Measurements from ENCODE around the gene REG4.

- TF ChIP-seq CTCF (IDR thresholded peaks at IDR 0.05; ENCODE audit: poor library complexity) (no peak), EZH2 (IDR thresholded peaks at IDR 0.05; ENCODE audit: borderline replicate concordance) (no peak)
These were observed 31.3 kb downstream of the REG4 start for GRCh38 chr1:119779869-119780356.
